NCI-H2196 (cell line): ENCODE results near the gene PRTG.

ENCODE experiments used
- DNase-seq: peaks from one replicate; lab custom pipeline; 2025; ENCODE audit not compliant: unreplicated experiment; lab: John Stamatoyannopoulos, UW

PRTG gene

GRCh38 chr15:55574096-55574495, 168.9 kb downstream of the PRTG start:
- no peak for DNase-seq

DNA sequence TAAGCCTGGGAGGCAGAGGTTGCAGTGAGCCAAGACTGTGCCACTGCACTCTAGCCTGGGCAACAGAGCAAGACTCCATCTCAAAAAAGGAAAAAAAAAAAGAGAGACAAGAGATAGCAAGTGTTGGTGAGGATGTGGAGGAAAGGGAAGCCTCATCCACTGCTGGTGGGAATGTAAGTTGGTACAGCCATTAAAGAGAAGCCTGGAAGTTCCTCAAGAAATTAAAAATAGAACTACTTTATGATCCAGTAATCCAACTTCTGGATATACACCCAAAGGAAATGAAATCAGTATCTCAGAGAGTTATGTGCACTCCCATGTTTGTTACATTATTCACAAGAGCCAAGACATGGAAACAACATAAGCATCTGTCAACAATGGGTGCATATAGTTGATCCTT, 169.7 kb downstream of the PRTG start:
- no peak for DNase-seq

DNA sequence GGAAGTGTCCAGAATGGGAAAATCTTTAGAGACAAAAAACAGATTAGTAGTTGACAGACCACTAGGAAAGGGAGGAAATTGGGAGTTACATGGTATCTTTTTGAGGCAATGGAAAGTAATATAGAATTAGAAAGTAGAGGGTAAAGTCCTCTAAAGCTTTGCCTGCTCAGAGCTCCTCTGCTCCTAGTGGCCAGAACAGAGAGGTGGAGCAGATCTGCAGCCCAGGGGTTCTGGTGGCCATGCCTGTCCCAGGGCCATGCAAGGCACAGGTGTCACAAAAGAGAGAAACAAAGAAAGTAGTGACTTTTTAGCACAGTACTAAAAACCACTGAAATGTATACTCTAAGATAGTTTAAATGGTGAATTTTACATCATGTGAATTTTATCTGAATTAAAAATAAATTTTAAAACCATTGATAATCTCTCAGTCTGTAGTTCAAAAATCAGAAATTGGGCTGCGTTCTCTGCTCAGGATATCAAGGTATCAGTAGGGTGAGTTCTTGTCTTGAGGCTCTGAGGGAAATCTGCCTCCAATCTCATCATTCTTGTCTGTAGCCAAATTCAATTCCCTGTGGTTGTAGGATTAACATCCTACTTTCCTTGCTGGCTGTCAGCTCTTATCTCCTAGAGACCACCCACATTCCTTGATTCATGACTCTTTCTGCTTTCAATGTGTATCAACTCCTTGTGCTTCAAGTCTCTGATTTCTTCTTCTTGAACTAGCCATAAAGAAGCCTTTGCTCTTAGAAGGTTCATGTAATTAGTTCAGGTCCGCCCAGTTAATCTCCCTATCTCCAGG, 178.4 kb downstream of the PRTG start:
- DNase-seq: no peak

- DNase-seq: no peak
Measured at GRCh38 chr15:55562601-55563000, 180.4 kb downstream of the PRTG start.
